ENCODE results near the gene NCKAP5. TPM values are rescaled to one million over a fixed set of nuclear protein-coding genes. Genes with fewer than 3 reads are reported as not detected.

NCKAP5 gene
- total and polyA plus RNA-seq, 9 of the 15 experiments (the other 6 are each of a cell fraction or from before 2014, with no cell fraction given): not detected

GRCh38 chr2:133380991-133381390 lies 187.3 kb downstream of the NCKAP5 start:
- H3K27ac ChIP-seq (ENCODE audit: extremely low read depth, low read depth, low read length): no peak overlapping the region
- H3K36me3 ChIP-seq (ENCODE audit: control insufficient read depth, insufficient read depth, low read length): no peaks in the 10 kb centered on the region
- POLR2A ChIA-PET: interaction anchor here (1.0 kb wide), 1 partner anchor 9 kb away, joined by 3 read pairs; no protein-coding TSS in a partner anchor
- H3K4me3 ChIP-seq: no peak overlapping the region
- no peak for TF ChIP-seq BMI1 (IDR thresholded peaks at IDR 0.05; ENCODE audit: low read length)
- TF ChIP-seq KHSRP (IDR thresholded peaks at IDR 0.05): no peak
- no peak for TF ChIP-seq TAF15 (IDR thresholded peaks at IDR 0.05; ENCODE audit: low read depth, low read length)
- no peak for TF ChIP-seq POLR2AphosphoS5 (IDR thresholded peaks at IDR 0.05; ENCODE audit: control insufficient read depth, insufficient read depth, low read depth, low read length)
- no peak for TF ChIP-seq PRPF4 (IDR thresholded peaks at IDR 0.05; ENCODE audit: insufficient read depth, low read depth, low read length, poor library complexity, severe bottlenecking)
- no peak for TF ChIP-seq FOXP1 (CRISPR knock-in tag; IDR thresholded peaks at IDR 0.05)
- no peak for DNase-seq (ENCODE audit: extremely low read depth in 1 of 4, low spot score in 3 of 4)
- H3K27me3 ChIP-seq (ENCODE audit: control insufficient read depth in 2 of 2, insufficient read depth in 2 of 2, low read length in 2 of 2): no peaks in the 10 kb centered on the region
- H3K9me3 ChIP-seq (replicated peaks; ENCODE audit: control insufficient read depth, insufficient read depth, low read depth, low read length): no peaks in the 10 kb centered on the region
- BruUV-seq (replicated peaks): no TSS peak
- no peak for FAIRE-seq
- no peaks in the 10 kb centered on the region for H3K79me2 ChIP-seq (ENCODE audit: control insufficient read depth, insufficient read depth, low read length)
- in situ Hi-C loops (cut with MboI): no loop called here
- H4K20me1 ChIP-seq (replicated peaks; ENCODE audit: control insufficient read depth, insufficient read depth, low read length): no peaks in the 10 kb centered on the region
- no peak for ATAC-seq
- CTCF ChIA-PET (ENCODE audit: low intra/inter-chr PET ratio): no interaction called here
- no peak overlapping the region for H3K9ac ChIP-seq (ENCODE audit: insufficient read depth in 1 of 2, low read depth in 2 of 2, low read length in 2 of 2)
- intact Hi-C loops (cut with micrococcal nuclease): no loop called here
- H2AFZ ChIP-seq (ENCODE audit: low read depth, low read length): no peak overlapping the region
- H3K4me2 ChIP-seq (ENCODE audit: insufficient read depth, low read length): no peak overlapping the region
- H3K4me1 ChIP-seq (replicated peaks in 1 of 2; ENCODE audit: control insufficient read depth in 2 of 2, insufficient read depth in 2 of 2, low read length in 2 of 2): no peaks in the 10 kb centered on the region
- no peaks in the 10 kb centered on the region for H3K9me1 ChIP-seq (ENCODE audit: control insufficient read depth, insufficient read depth, low read length)
- 5% methylated on average over 3 of the region's 3 CpGs for WGBS (ENCODE audit: insufficient coverage, low coverage, missing lambda C conversion rate)

- Histone ChIP-seq H2AFZ (ENCODE audit: low read depth, low read length) (no peak overlapping the region), H3K4me3 (no peak overlapping the region), H3K4me2 (ENCODE audit: insufficient read depth, low read length) (no peak overlapping the region), H3K9me1 (ENCODE audit: control insufficient read depth, insufficient read depth, low read length) (no peaks in the 10 kb centered on the region), H3K79me2 (ENCODE audit: control insufficient read depth, insufficient read depth, low read length) (no peaks in the 10 kb centered on the region), H3K36me3 (ENCODE audit: control insufficient read depth, insufficient read depth, low read length) (no peaks in the 10 kb centered on the region), H3K27me3 (ENCODE audit: control insufficient read depth in 2 of 2, insufficient read depth in 2 of 2, low read length in 2 of 2) (no peaks in the 10 kb centered on the region), H3K27ac (ENCODE audit: extremely low read depth, low read depth, low read length) (no peak overlapping the region), H4K20me1 (replicated peaks; ENCODE audit: control insufficient read depth, insufficient read depth, low read length) (no peaks in the 10 kb centered on the region), H3K9me3 (replicated peaks; ENCODE audit: control insufficient read depth, insufficient read depth, low read depth, low read length) (no peaks in the 10 kb centered on the region), H3K4me1 (replicated peaks in 1 of 2; ENCODE audit: control insufficient read depth in 2 of 2, insufficient read depth in 2 of 2, low read length in 2 of 2) (no peaks in the 10 kb centered on the region), H3K9ac (ENCODE audit: insufficient read depth in 1 of 2, low read depth in 2 of 2, low read length in 2 of 2) (no peak overlapping the region)
- POLR2A ChIA-PET: no interaction called here
- intact Hi-C loops (cut with micrococcal nuclease) (no loop called here), in situ Hi-C loops (cut with MboI) (no loop called here)
- no TSS peak for BruUV-seq (replicated peaks)
- WGBS (ENCODE audit: insufficient coverage, low coverage, missing lambda C conversion rate): 0% methylated on average over 7 of the region's 7 CpGs
- DNase-seq (ENCODE audit: extremely low read depth in 1 of 4, low spot score in 3 of 4) (no peak), ATAC-seq (no peak), FAIRE-seq (no peak)
- CTCF ChIA-PET (ENCODE audit: low intra/inter-chr PET ratio): no interaction called here
- TF ChIP-seq STAG1 (CRISPR knock-in tag; IDR thresholded peaks at IDR 0.05; ENCODE audit: borderline replicate concordance): no peak
- no peak for TF ChIP-seq CBFB (CRISPR knock-in tag; IDR thresholded peaks at IDR 0.05)
- TF ChIP-seq RBM14 (IDR thresholded peaks at IDR 0.05; ENCODE audit: borderline replicate concordance, insufficient read depth, low read depth, low read length): no peak
- no peak for TF ChIP-seq POLR2B (IDR thresholded peaks at IDR 0.05; ENCODE audit: low read depth, partially characterized antibody)
- no peak for TF ChIP-seq ZNF778 (CRISPR knock-in tag; IDR thresholded peaks at IDR 0.05)
- TF ChIP-seq CBX1 (IDR thresholded peaks at IDR 0.05; ENCODE audit: low read depth): no peak
- TF ChIP-seq DMBX1 (CRISPR knock-in tag; IDR thresholded peaks at IDR 0.05; ENCODE audit: borderline replicate concordance): no peak
- TF ChIP-seq, protein P1, sequence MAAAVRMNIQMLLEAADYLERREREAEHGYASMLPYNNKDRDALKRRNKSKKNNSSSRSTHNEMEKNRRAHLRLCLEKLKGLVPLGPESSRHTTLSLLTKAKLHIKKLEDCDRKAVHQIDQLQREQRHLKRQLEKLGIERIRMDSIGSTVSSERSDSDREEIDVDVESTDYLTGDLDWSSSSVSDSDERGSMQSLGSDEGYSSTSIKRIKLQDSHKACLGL (CRISPR knock-in tag; IDR thresholded peaks at IDR 0.05; ENCODE audit: borderline replicate concordance, poor library complexity, severe bottlenecking): no peak
- no peak for TF ChIP-seq ZNF696 (CRISPR knock-in tag; conservative IDR thresholded peaks at IDR 0.05)
- no peak for TF ChIP-seq ZNF780A (CRISPR knock-in tag; IDR thresholded peaks at IDR 0.05)
- no peak for TF ChIP-seq NEUROD1 (IDR thresholded peaks at IDR 0.05; ENCODE audit: borderline replicate concordance, low read depth, low read length, partially characterized antibody)
- TF ChIP-seq ZNF12 (CRISPR knock-in tag; IDR thresholded peaks at IDR 0.05): no peak
These were observed 189.2 kb downstream of the NCKAP5 start for GRCh38 chr2:133378928-133379549.

All from K562 (cell line).